Thyroid gland (tissue), 4 donors: ENCODE measurements around the gene TBXA2R. TPM values are rescaled to one million over a fixed set of nuclear protein-coding genes. Genes with fewer than 3 reads are reported as not detected.

Experiments used
- DNase-seq, 2 donors: peaks; one replicate each; pipeline ENCODE4 v3.0.0-alpha.2; 2019
- H3K27ac ChIP-seq, 3 donors: fragments of 200-600 bp; sonication (generic); 1 replicate in 2 of 3; 2 replicates in 1 of 3; pipeline ENCODE4 v1.5.1; 2016 to 2019; ENCODE audit warnings: mild to moderate bottlenecking in 1 of 3, moderate library complexity in 1 of 3
- H3K27me3 ChIP-seq: fragments of 200-600 bp; sonication (generic); one replicate; pipeline ENCODE4 v1.5.1; 2019
- H3K36me3 ChIP-seq, 2 donors: fragments of 200-600 bp; sonication (generic); one replicate each; pipeline ENCODE4 v1.5.1; 2016 to 2019
- H3K4me1 ChIP-seq, 2 donors: fragments of 200-600 bp; sonication (generic); one replicate each; pipeline ENCODE4 v1.5.1; 2017 to 2019
- H3K4me3 ChIP-seq, 3 donors: fragments of 200-600 bp; sonication (generic); replicated peaks in 1 of 3; 1 replicate in 2 of 3; 2 replicates in 1 of 3; pipeline ENCODE4 v1.5.1; 2016; ENCODE audit warnings: mild to moderate bottlenecking in 1 of 3
- H3K9me3 ChIP-seq: fragments of 200-600 bp; sonication (generic); one replicate; pipeline ENCODE4 v1.5.1; 2017
- POLR2A ChIP-seq, 2 donors: fragments of 450-650 bp; IDR thresholded peaks; one replicate each; pipeline ENCODE4 v1.6.1; 2017; ENCODE audit warnings: antibody characterized with exemption in 2 of 2, mild to moderate bottlenecking in 2 of 2, moderate library complexity in 1 of 2
- WGBS, 2 donors: methylation state at CpG; one replicate each; pipeline ENCODE4 v1.1.5; 2017; 5-methylcytosine and 5-hydroxymethylcytosine counted together
- intact Hi-C: fragments of 100-400 bp; cut with DNase I; formaldehyde crosslinking; loops from one replicate; pipeline ENCODE4 v1.15.1; 2023
- total RNA-seq, 4 donors: library from RNA; depleted of rRNA; stranded (reverse); fragments of >200 nt; gene quantifications; one replicate each; pipeline ENCODE4 v1.2.3, GENCODE V29; 2016
- TF ChIP-seq, protein P1 (sequence below), 6 experiments: fragments of 200-600 bp in 3 of 6; fragments of 450-650 bp in 3 of 6; sonication (generic) in 3 of 6; IDR thresholded peaks; one replicate each; pipeline ENCODE4 v1.5.1; 2016 to 2019; ENCODE audit warnings: antibody characterized with exemption in 6 of 6, mild to moderate bottlenecking in 2 of 6, inconsistent platforms in 1 of 6, moderate library complexity in 1 of 6

Gene TBXA2R
- total RNA-seq, 4 donors from 2014 or later = 0.40 to 2.1 (median 1.3) TPM

DNA sequence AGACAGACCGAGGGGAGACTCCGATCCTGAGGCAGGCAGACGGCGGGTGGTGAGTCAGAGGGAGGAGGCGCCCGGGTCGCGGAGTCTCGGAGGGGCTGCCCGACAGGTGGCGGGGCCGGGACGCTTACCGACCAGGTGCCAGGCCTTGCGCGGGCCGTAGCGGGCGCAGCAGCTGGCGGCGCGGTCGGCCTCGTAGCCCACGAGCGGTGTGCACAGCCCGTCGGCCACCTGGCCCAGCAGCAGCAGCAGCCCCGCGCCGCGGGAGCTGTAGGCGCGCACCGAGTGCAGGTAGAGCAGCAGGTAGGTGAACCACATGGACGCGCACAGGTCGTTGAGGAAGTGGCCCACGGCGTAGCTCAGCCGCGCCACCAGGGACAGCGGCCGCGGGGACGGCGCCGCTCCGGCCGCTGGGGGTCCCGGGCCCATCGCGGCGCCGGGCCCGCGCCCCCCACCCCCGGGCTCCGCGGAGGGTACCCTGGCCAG, 49.7 kb downstream of the TBXA2R start:
- intact Hi-C loops = loop anchor here (2.0 kb wide), 1 partner anchor 16 kb away; the partner anchor contains the start of gene HMG20B
- Histone ChIP-seq H3K27ac (no peak overlapping the region), H3K36me3 (no peaks in the 10 kb centered on the region), H3K27me3 (no peaks in the 10 kb centered on the region), H3K4me1 (peaks cover 7 to 20% of the 10 kb centered on the region in 2 donors), H3K9me3 (no peaks in the 10 kb centered on the region), H3K4me3 (peak overlapping the region; percentile 74 to 86 (median 76))
- 0% methylated on average over 7 to 15 of the region's 60 CpGs for WGBS, 2 donors
- peak; percentile 43 to 64 for DNase-seq
- TF ChIP-seq, protein P1, sequence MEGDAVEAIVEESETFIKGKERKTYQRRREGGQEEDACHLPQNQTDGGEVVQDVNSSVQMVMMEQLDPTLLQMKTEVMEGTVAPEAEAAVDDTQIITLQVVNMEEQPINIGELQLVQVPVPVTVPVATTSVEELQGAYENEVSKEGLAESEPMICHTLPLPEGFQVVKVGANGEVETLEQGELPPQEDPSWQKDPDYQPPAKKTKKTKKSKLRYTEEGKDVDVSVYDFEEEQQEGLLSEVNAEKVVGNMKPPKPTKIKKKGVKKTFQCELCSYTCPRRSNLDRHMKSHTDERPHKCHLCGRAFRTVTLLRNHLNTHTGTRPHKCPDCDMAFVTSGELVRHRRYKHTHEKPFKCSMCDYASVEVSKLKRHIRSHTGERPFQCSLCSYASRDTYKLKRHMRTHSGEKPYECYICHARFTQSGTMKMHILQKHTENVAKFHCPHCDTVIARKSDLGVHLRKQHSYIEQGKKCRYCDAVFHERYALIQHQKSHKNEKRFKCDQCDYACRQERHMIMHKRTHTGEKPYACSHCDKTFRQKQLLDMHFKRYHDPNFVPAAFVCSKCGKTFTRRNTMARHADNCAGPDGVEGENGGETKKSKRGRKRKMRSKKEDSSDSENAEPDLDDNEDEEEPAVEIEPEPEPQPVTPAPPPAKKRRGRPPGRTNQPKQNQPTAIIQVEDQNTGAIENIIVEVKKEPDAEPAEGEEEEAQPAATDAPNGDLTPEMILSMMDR (IDR thresholded peaks at IDR 0.05) = peak in 3 of 6 experiments; percentile 18 to 34 (median 31)
- no peak for TF ChIP-seq POLR2A (IDR thresholded peaks at IDR 0.05)

DNA sequence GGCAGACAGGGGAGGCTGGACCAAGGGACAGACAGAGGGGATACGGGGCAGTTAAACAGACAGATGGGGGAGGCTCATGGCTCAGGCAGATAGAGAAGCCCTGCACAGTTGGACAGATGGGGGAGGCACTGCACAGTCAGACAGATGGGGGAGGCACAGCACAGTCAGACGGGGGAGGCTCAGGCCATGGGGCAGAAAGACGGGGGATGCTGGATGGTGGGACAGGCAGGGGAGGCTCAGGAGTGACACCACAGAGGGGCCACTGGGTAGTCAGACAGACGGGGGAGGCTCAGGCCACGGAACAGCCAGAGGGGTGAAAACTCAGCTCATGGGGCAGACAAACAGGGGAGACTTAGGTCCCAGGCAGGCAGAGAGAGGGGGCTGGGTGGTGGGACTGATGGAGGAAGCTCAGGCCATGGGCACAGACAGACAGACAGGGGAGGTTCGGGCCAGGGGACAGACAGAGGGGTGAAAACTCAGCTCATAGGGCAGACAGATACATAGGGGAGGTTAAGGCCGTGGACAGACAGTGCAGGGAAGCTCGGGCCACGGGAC, 50.2 kb downstream of the TBXA2R start:
- Histone ChIP-seq H3K36me3 (no peaks in the 10 kb centered on the region), H3K9me3 (no peaks in the 10 kb centered on the region), H3K27ac (no peak overlapping the region), H3K4me3 (peak overlapping the region; percentile 74 to 86 (median 76)), H3K27me3 (no peaks in the 10 kb centered on the region), H3K4me1 (peaks cover 7 to 20% of the 10 kb centered on the region in 2 donors)
- intact Hi-C loops = loop anchor here (2.0 kb wide), 1 partner anchor 16 kb away; the partner anchor contains the start of gene HMG20B
- WGBS, 2 donors = 28 to 36% methylated on average over 9 of the region's 9 CpGs
- no peak for DNase-seq
- no peak for TF ChIP-seq POLR2A (IDR thresholded peaks at IDR 0.05)
- TF ChIP-seq, protein P1 (IDR thresholded peaks at IDR 0.05) = no peak

DNA sequence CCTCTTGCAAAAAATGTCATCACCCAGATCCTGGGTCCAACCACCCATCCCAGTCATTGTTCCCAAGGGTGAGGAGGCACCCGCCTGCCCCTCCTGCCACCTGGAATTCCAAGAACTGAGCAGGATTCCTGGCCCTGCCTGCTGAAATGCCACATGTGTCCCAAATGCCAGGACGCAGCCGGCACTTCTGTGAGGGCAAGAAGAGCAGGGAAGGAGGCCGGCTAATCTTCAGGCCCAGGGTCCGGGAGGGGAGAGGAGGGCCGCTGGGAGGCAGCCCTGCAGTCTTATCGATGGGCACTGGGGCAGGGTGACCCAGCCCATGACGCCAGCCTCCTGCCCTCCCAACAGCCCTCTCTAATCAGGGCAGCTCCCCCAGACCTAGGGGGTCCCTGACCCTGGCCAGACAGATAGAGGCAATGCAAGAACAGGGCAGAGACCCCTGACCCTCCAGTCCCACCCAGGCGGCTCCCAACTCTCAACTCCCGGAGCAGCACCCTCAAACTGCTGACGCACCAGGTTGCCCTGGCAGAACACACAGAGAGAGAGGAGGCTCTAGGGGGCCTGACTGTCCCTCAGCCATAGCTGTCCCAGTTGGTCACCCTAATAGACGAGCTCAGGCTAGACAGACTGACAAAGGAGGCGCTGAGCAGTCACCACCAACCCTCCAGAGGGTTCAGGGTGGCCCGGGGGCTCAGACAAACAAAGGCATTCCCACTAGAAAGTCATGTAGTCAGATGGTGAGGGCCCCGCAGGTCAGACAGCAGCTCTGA, 50.8 kb downstream of the TBXA2R start:
- intact Hi-C loops = loop anchor here (2.0 kb wide), 1 partner anchor 17 kb away; the partner anchor contains the start of gene HMG20B
- Histone ChIP-seq H3K27me3 (no peaks in the 10 kb centered on the region), H3K9me3 (no peaks in the 10 kb centered on the region), H3K4me1 (peaks cover 7 to 20% of the 10 kb centered on the region in 2 donors), H3K36me3 (no peaks in the 10 kb centered on the region), H3K4me3 (peak overlapping the region in 1 of 3 donors; percentile 86), H3K27ac (no peak overlapping the region)
- 74 to 75% methylated on average over 9 to 13 of the region's 15 CpGs for WGBS, 2 donors
- TF ChIP-seq, protein P1 (IDR thresholded peaks at IDR 0.05) = no peak
- TF ChIP-seq POLR2A (IDR thresholded peaks at IDR 0.05) = no peak
- DNase-seq = no peak

DNA sequence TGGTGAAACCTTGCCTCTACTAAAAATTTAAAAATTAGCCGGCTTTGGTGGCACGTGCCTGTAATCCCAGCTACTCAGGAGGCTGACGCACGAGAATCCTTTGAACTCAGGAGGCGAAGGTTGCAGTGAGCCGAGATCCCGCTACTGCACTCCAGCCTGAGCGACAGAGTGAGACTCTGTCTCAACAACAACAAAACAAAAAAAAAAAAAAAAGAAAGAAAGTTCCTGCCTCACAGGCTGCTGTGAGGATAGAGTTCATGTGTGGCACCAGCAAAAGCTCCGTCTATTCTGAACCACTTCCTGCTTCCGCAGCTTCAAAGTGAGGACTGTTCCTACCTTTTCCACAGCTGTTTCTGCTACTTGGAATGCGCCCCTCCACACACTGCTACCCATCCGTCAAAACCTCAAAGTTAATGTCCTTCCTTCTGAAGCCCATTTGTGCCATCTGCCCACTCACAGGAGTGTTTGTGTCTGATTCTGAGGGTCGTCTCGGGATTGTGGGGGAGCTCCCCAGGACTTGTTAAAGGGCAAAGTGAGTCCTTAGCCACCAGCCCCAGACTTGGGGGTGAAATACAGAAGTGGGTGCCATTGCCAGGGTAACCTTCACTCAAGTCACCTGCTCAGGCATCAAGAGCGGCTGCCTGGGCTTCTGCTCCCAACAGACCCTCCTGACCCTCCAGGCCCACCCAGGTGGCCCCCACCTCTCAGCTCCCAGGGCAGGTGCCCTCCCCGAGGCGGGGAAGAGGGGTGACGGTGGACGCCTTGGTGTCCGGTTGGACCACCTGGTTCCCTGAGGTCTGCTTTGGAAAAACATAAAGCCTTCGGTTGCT, 52.2 kb downstream of the TBXA2R start:
- H3K4me1 ChIP-seq = peaks cover 7 to 20% of the 10 kb centered on the region in 2 donors
- H3K36me3 ChIP-seq = no peaks in the 10 kb centered on the region
- no peaks in the 10 kb centered on the region for H3K27me3 ChIP-seq
- TF ChIP-seq POLR2A (IDR thresholded peaks at IDR 0.05) = no peak
- TF ChIP-seq, protein P1 (IDR thresholded peaks at IDR 0.05) = no peak
- DNase-seq = no peak
- H3K9me3 ChIP-seq = no peaks in the 10 kb centered on the region
- H3K27ac ChIP-seq = no peak overlapping the region
- 76 to 86% methylated on average over 21 of the region's 21 CpGs for WGBS, 2 donors
- intact Hi-C loops = no loop called here
- H3K4me3 ChIP-seq = no peak overlapping the region
